Loucy (cell line): Measurements from ENCODE around the gene SMC3.

Source experiments
- CTCF ChIP-seq: fragments of 200-600 bp; sonication (generic); conservative IDR thresholded peaks from 2 replicates; pipeline ENCODE4 v1.5.1; 2014; ENCODE audit warnings: mild to moderate bottlenecking, antibody characterized with exemption, low read length
- EZH2phosphoT487 ChIP-seq: fragments of 200-600 bp; IDR thresholded peaks from 2 replicates; pipeline ENCODE4 v1.6.1; 2018; ENCODE audit warnings: antibody characterized with exemption, mild to moderate bottlenecking, moderate library complexity, borderline replicate concordance

- no peak for TF ChIP-seq CTCF
- no peak for TF ChIP-seq EZH2phosphoT487
These were observed 77.3 kb downstream of the SMC3 start for GRCh38 chr10:110644598-110645462.
